Muscle of leg (tissue), 11 donors: Measurements from ENCODE around the gene FBXW11. TPM values are rescaled to one million over a fixed set of nuclear protein-coding genes. Genes with fewer than 3 reads are reported as not detected.
"Not testable (repeated sequence)": the region's sequence is repeated elsewhere in the genome, so short reads cannot be mapped to it uniquely, and the experiment has no call there.

Experiments
- DNase-seq: peaks from one replicate; pipeline ENCODE4 v3.0.0; 2013
- H3K27ac ChIP-seq: one replicate; pipeline ENCODE4 v1.5.1; 2013; ENCODE audit warnings: mild to moderate bottlenecking, low read length, control low read depth
- H3K27me3 ChIP-seq: one replicate; pipeline ENCODE4 v1.6.1; 2013; ENCODE audit warnings: low read length; ENCODE audit not compliant: control insufficient read depth, insufficient read depth
- H3K36me3 ChIP-seq: one replicate; pipeline ENCODE4 v1.6.1; 2013; ENCODE audit warnings: low read length; ENCODE audit not compliant: control insufficient read depth, insufficient read depth
- H3K4me1 ChIP-seq: one replicate; pipeline ENCODE4 v1.6.1; 2013; ENCODE audit warnings: low read length; ENCODE audit not compliant: control insufficient read depth, insufficient read depth
- H3K4me3 ChIP-seq: one replicate; pipeline ENCODE4 v1.5.1; 2013; ENCODE audit warnings: low read length, control low read depth
- H3K9me3 ChIP-seq: replicated peaks from 2 replicates; pipeline ENCODE4 v1.6.1; 2013; ENCODE audit warnings: low read depth, low read length; ENCODE audit not compliant: control insufficient read depth
- WGBS: methylation state at CpG from one replicate; pipeline ENCODE4 v1.1.5; 2013; ENCODE audit warnings: missing lambda C conversion rate; ENCODE audit not compliant: insufficient coverage; 5-methylcytosine and 5-hydroxymethylcytosine counted together
- polyA plus RNA-seq, 8 donors: library from polyadenylated mRNA; unstranded; fragments of 120-200 nt; gene quantifications; one replicate each; pipeline versions ENCODE4 v1.2.1 to v1.2.3, GENCODE V29; 2013; ENCODE audit warnings: inconsistent platforms in 1 of 8, low replicate concordance in 1 of 8; ENCODE audit not compliant: insufficient read length in 8 of 8, insufficient read depth in 1 of 8
- total RNA-seq: library from RNA; stranded (reverse); fragments of 120-200 nt; gene quantifications from one replicate; pipeline ENCODE4 v1.2.4, GENCODE V29; 2013

The FBXW11 gene
- total and polyA plus RNA-seq, 9 donors = 28.9 to 45.4 (median 35.9) TPM

- DNase-seq = peak; percentile 48
- Histone ChIP-seq H3K27me3 (no peaks in the 10 kb centered on the region), H3K27ac (no peak overlapping the region), H3K9me3 (no peaks in the 10 kb centered on the region), H3K36me3 (no peaks in the 10 kb centered on the region), H3K4me1 (no peaks in the 10 kb centered on the region), H3K4me3 (no peak overlapping the region)
- no CpG with 5 or more reads among the region's 2 CpGs for WGBS
Measured at GRCh38 chr5:171945066-171945465, 61.4 kb downstream of the FBXW11 start.

GRCh38 chr5:171942112-171942516, 64.3 kb downstream of the FBXW11 start:
- not testable (repeated sequence) for H3K4me1 ChIP-seq, DNase-seq, H3K27me3 ChIP-seq, H3K36me3 ChIP-seq, H3K27ac ChIP-seq, H3K9me3 ChIP-seq, H3K4me3 ChIP-seq
- 83% methylated on average over 1 of the region's 6 CpGs for WGBS

- H3K27ac ChIP-seq = not testable (repeated sequence)
Measured at GRCh38 chr5:171941675-171942074, 64.8 kb downstream of the FBXW11 start.

DNA sequence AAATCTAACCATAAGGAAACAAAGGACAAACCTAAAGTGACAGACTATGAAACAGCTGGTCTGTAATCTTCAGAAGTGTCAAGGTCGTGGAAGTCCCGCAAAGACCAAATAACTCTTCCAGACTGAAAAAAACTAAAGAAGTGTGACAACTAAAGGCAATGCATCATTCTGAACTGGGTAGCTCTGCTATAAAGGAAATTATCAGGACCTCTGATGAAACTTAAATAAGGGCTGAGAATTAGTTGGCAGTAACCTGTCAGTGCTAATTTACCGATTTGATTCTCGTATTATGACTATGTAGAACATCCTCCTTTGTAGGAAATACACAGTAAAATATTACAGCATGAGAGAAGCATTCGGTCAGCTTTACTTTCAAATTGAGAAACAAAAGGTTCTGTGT, 65.2 kb downstream of the FBXW11 start:
- not testable (repeated sequence) for H3K4me1 ChIP-seq, DNase-seq, H3K36me3 ChIP-seq, H3K4me3 ChIP-seq, H3K9me3 ChIP-seq, H3K27ac ChIP-seq, H3K27me3 ChIP-seq
- no CpG with 5 or more reads among the region's 5 CpGs for WGBS

More at GRCh38 chr5:171941675-171942074, 64.8 kb downstream of the FBXW11 start:
- not testable (repeated sequence) for H3K4me1 ChIP-seq, DNase-seq, H3K36me3 ChIP-seq, H3K27me3 ChIP-seq, H3K4me3 ChIP-seq, H3K9me3 ChIP-seq
- WGBS = 75% methylated on average over 1 of the region's 1 CpG

DNA sequence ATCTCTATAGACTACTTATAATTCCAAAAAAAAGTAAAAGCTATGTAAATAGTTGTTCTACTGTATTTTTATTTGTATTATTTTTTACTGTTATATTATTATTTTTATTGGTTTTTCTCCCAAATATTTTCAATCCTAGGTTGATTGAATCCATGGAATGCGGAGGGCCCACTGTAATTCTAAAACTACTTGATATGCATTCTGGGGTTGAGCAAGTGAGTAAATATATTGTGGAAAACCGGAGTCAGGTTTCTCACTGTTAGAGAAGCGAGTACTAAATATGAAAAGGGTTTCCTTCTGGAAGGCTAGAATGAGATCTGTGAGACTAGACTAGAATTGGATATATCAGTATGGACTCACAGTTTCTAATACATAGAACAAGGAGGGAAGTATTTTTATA, 66.5 kb downstream of the FBXW11 start:
- peaks cover 6% of the 10 kb centered on the region for H3K9me3 ChIP-seq
- no peak overlapping the region for H3K27ac ChIP-seq
- H3K27me3 ChIP-seq = no peaks in the 10 kb centered on the region
- H3K36me3 ChIP-seq = no peaks in the 10 kb centered on the region
- no peaks in the 10 kb centered on the region for H3K4me1 ChIP-seq
- H3K4me3 ChIP-seq = no peak overlapping the region
- WGBS = no CpG with 5 or more reads among the region's 3 CpGs
- DNase-seq = no peak

DNA sequence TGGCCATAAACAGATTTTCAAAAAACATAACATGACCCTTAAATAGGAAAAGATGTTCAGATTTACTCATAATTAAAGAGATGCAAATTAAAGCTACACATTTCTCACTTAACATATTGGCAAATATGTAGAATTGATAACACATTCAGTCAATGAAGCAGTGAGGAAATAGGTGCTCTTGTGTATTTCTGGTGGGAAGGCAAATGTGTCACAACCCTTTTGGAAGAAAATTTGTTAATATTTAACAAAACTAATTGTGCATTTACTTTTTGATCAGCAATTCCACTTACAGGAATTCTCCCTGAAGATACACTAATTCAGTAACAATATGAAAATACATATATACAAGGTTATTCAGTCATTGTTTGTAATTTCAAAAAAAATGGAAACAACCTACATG, 68.1 kb downstream of the FBXW11 start:
- H3K4me1 ChIP-seq = no peaks in the 10 kb centered on the region
- H3K27me3 ChIP-seq = no peaks in the 10 kb centered on the region
- H3K9me3 ChIP-seq = peaks cover 13% of the 10 kb centered on the region
- no peak for DNase-seq
- no peak overlapping the region for H3K4me3 ChIP-seq
- H3K36me3 ChIP-seq = no peaks in the 10 kb centered on the region
- no peak overlapping the region for H3K27ac ChIP-seq

- H3K9me3 ChIP-seq = peaks cover 13% of the 10 kb centered on the region
- no peaks in the 10 kb centered on the region for H3K36me3 ChIP-seq
- no peaks in the 10 kb centered on the region for H3K4me1 ChIP-seq
- no peak for DNase-seq
- no peaks in the 10 kb centered on the region for H3K27me3 ChIP-seq
- H3K27ac ChIP-seq = no peak overlapping the region
- no CpG with 5 or more reads among the region's 4 CpGs for WGBS
- H3K4me3 ChIP-seq = no peak overlapping the region
Measured at GRCh38 chr5:171937351-171937750, 69.1 kb downstream of the FBXW11 start.

DNA sequence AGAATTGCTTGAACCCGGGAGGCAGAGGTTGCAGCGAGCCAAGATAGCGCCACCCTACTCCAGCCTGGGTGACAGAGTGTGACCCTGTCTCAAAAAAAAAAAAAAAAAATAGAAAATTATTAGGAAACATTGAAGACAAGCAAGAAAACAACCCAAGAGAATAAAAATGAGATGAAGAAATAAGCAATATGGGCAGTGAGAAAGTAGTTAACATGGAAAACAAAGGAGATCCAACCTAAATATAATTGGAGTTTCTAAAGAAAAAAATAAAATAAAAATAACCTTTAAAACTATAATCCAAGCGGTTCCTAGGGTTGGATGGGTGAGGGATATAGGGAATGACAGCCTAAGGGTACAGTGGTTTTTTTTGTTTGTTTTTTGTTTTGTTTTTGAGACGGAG, 71.9 kb downstream of the FBXW11 start:
- H3K4me1 ChIP-seq = no peaks in the 10 kb centered on the region
- no peak overlapping the region for H3K27ac ChIP-seq
- no peak overlapping the region for H3K4me3 ChIP-seq
- no peaks in the 10 kb centered on the region for H3K27me3 ChIP-seq
- H3K36me3 ChIP-seq = no peaks in the 10 kb centered on the region
- WGBS = 100% methylated on average over 2 of the region's 5 CpGs
- H3K9me3 ChIP-seq = peaks cover 17% of the 10 kb centered on the region
- DNase-seq = no peak

DNA sequence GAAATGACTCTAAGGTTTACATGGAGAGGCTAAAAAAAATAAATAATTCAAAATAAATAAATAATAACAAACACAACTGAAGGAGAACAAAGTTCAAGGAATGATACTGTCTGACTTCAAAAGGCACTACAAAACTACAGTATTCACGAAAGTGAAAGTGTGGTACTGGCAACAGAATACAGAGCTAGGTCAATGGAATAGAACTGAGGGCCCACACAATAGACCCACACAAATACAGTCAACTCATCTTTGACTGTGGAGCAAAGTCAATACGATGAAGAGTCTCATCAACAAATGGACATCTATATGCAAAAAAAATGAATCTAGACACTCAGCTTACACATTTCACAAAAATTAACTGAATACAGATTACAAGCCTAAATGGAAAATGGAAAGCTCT, 75.3 kb downstream of the FBXW11 start:
- Histone ChIP-seq H3K4me3 (no peak overlapping the region), H3K27ac (no peak overlapping the region), H3K27me3 (no peaks in the 10 kb centered on the region), H3K36me3 (no peaks in the 10 kb centered on the region), H3K4me1 (no peaks in the 10 kb centered on the region), H3K9me3 (peaks cover 17% of the 10 kb centered on the region)
- no CpG with 5 or more reads among the region's 2 CpGs for WGBS
- DNase-seq = no peak

- H3K4me3 ChIP-seq = no peak overlapping the region
- no peaks in the 10 kb centered on the region for H3K36me3 ChIP-seq
- no peaks in the 10 kb centered on the region for H3K27me3 ChIP-seq
- 100% methylated on average over 2 of the region's 3 CpGs for WGBS
- H3K9me3 ChIP-seq = peaks cover 12% of the 10 kb centered on the region
- H3K27ac ChIP-seq = no peak overlapping the region
- DNase-seq = no peak
- no peaks in the 10 kb centered on the region for H3K4me1 ChIP-seq
Measured at GRCh38 chr5:171927345-171927941, 79.0 kb downstream of the FBXW11 start.

- Histone ChIP-seq H3K36me3 (no peaks in the 10 kb centered on the region), H3K9me3 (peaks cover 12% of the 10 kb centered on the region), H3K27ac (no peak overlapping the region), H3K4me3 (no peak overlapping the region), H3K27me3 (no peaks in the 10 kb centered on the region), H3K4me1 (no peaks in the 10 kb centered on the region)
- 83% methylated on average over 7 of the region's 8 CpGs for WGBS
- no peak for DNase-seq
Measured at GRCh38 chr5:171926311-171926710, 80.1 kb downstream of the FBXW11 start.
